Heart left ventricle (tissue), 13 donors: ENCODE data around the gene SH3GL3.

Experiments
- CTCF ChIP-seq, 12 donors: fragments of 200-600 bp; sonication (generic) in 4 of 12; IDR thresholded peaks; one replicate each; pipeline versions ENCODE4 v1.5.0 to v1.8.0; 2018 to 2022; ENCODE audit warnings: antibody characterized with exemption in 12 of 12, mild to moderate bottlenecking in 5 of 12
- POLR2A ChIP-seq, 2 donors: fragments of 450-650 bp; IDR thresholded peaks; one replicate each; pipeline ENCODE4 v1.6.1; 2017; ENCODE audit warnings: antibody characterized with exemption in 2 of 2, mild to moderate bottlenecking in 2 of 2, moderate library complexity in 2 of 2
- donor health status: ischemic (EF 13 %, LVEDD 7.1; RV severe dilation, severe dysfunction).
- donor health status: DM: no; HTN: yes; CAD: no.
- donor health status: DM: no; HTN: no; CAD: no.
- donor health status: ischemic (EF 25% LVEDD 6.9; RV normal size, moderate dysfunction).
- donor health status: ischemic (EF 25% LVEDD 5.7; RV mildly dilated, moderate dysfunction).
- donor health status: ischemic (EF 35%, LVEDD 5.7; RV mildly dilated, moderate dysfunction).
- donor health status: nonischemic (EF 11% LVEDD 7.7; RV severe dilation, severe dysfunction).
- donor health status: DM: yes; HTN: yes; CAD: no.
- donor health status: PGD.
- donor health status: ischemic (EF 29% LVEDD 5.4; RV normal size, mild dysfunction).
- donor health status: nonischemic (EF 23%, LVEDD 6.1; RV moderate dilation, normal function).

GRCh38 chr15:83631534-83631933, 184.4 kb downstream of the SH3GL3 start:
- TF ChIP-seq POLR2A (IDR thresholded peaks at IDR 0.05) = no peak
- no peak for TF ChIP-seq CTCF (IDR thresholded peaks at IDR 0.05)
